ENCODE results near the gene BIK. TPM values are rescaled to one million over a fixed set of nuclear protein-coding genes. Genes with fewer than 3 reads are reported as not detected.

Gene BIK
- total RNA-seq, 1 donor from 2014 or later = 0.97 TPM

- Mint-ChIP-seq H3K27ac (ENCODE audit: unreplicated experiment) (no peak overlapping the region), H3K4me1 (ENCODE audit: unreplicated experiment) (peaks cover 7% of the 10 kb centered on the region), H3K36me3 (ENCODE audit: low read depth, unreplicated experiment) (peaks cover 12% of the 10 kb centered on the region), H3K4me3 (ENCODE audit: unreplicated experiment) (no peak overlapping the region), H3K27me3 (ENCODE audit: unreplicated experiment) (no peaks in the 10 kb centered on the region), H3K9me3 (ENCODE audit: unreplicated experiment) (no peaks in the 10 kb centered on the region)
- no peak for DNase-seq (ENCODE audit: low spot score)
- TF ChIP-seq CTCF (IDR thresholded peaks at IDR 0.05; ENCODE audit: unreplicated experiment) = no peak
Measured at GRCh38 chr22:43176090-43176489, 65.5 kb downstream of the BIK start.

GRCh38 chr22:43177479-43177878, 66.9 kb downstream of the BIK start:
- Mint-ChIP-seq H3K4me3 (ENCODE audit: unreplicated experiment) (no peak overlapping the region), H3K9me3 (ENCODE audit: unreplicated experiment) (no peaks in the 10 kb centered on the region), H3K27me3 (ENCODE audit: unreplicated experiment) (no peaks in the 10 kb centered on the region), H3K27ac (ENCODE audit: unreplicated experiment) (no peak overlapping the region), H3K4me1 (ENCODE audit: unreplicated experiment) (peaks cover 5% of the 10 kb centered on the region), H3K36me3 (ENCODE audit: low read depth, unreplicated experiment) (peaks cover 12% of the 10 kb centered on the region)
- DNase-seq (ENCODE audit: low spot score) = no peak
- no peak for TF ChIP-seq CTCF (IDR thresholded peaks at IDR 0.05; ENCODE audit: unreplicated experiment)

Other genes with a start within 250 kb of the BIK start
- 93.7 TPM for gene PACSIN2, start 95.6 kb upstream of the BIK start, total RNA-seq (ENCODE audit: unreplicated experiment)
- 13.0 TPM for gene TTLL1, start 21.4 kb upstream of the BIK start, total RNA-seq (ENCODE audit: unreplicated experiment)
- gene MCAT, start 32.6 kb downstream of the BIK start, total RNA-seq (ENCODE audit: unreplicated experiment) = 10.3 TPM
- gene TSPO, start 40.8 kb downstream of the BIK start, total RNA-seq (ENCODE audit: unreplicated experiment) = 38.9 TPM
- gene TTLL12, start 76.4 kb downstream of the BIK start, total RNA-seq (ENCODE audit: unreplicated experiment) = 15.1 TPM
- gene SCUBE1, start 232.6 kb downstream of the BIK start, total RNA-seq (ENCODE audit: unreplicated experiment) = 54.7 TPM